KMS-11 (cell line): ENCODE measurements around the gene STARD13.

Experiments used
- H2AFZ ChIP-seq: fragments of 200-600 bp; sonication (generic); 2 replicates; pipeline ENCODE4 v1.6.1; 2016; ENCODE audit warnings: antibody characterized with exemption, mixed run types, low read depth
- H3K27ac ChIP-seq: fragments of 200-600 bp; sonication (generic); 2 replicates; pipeline ENCODE4 v1.6.1; 2016; ENCODE audit warnings: mild to moderate bottlenecking, mixed run types
- H3K27me3 ChIP-seq: fragments of 200-600 bp; sonication (generic); 2 replicates; pipeline ENCODE4 v1.6.1; 2017; ENCODE audit warnings: mild to moderate bottlenecking, low read depth, mixed run types, moderate library complexity; ENCODE audit not compliant: insufficient read depth
- H3K36me3 ChIP-seq: fragments of 200-600 bp; sonication (generic); 2 replicates; pipeline ENCODE4 v1.6.1; 2017; ENCODE audit warnings: mild to moderate bottlenecking, mixed run types; ENCODE audit not compliant: insufficient read depth
- H3K4me1 ChIP-seq: fragments of 200-600 bp; sonication (generic); 2 replicates; pipeline ENCODE4 v1.6.1; 2016; ENCODE audit warnings: mild to moderate bottlenecking, low read depth, mixed run types; ENCODE audit not compliant: poor library complexity, severe bottlenecking
- H3K4me2 ChIP-seq: fragments of 200-600 bp; sonication (generic); 2 replicates; pipeline ENCODE4 v1.7.0; 2016; ENCODE audit warnings: mild to moderate bottlenecking, mixed run types
- H3K4me3 ChIP-seq: fragments of 200-600 bp; sonication (generic); IDR thresholded peaks from 2 replicates; pipeline ENCODE4 v1.6.1; 2017; ENCODE audit warnings: low read depth, low read length, mixed read lengths; ENCODE audit not compliant: insufficient read depth
- H3K79me2 ChIP-seq: fragments of 200-600 bp; sonication (generic); 2 replicates; pipeline ENCODE4 v1.6.1; 2016; ENCODE audit warnings: low read depth, mixed run types; ENCODE audit not compliant: insufficient read depth
- H3K9ac ChIP-seq: fragments of 200-600 bp; sonication (generic); 2 replicates; pipeline ENCODE4 v1.6.1; 2016; ENCODE audit warnings: mild to moderate bottlenecking, mixed run types
- H4K20me1 ChIP-seq: fragments of 200-600 bp; sonication (generic); 2 replicates; pipeline ENCODE4 v1.6.1; 2016; ENCODE audit warnings: mild to moderate bottlenecking, mixed run types; ENCODE audit not compliant: insufficient read depth
- CTCF ChIP-seq: fragments of 200-600 bp; sonication (generic); conservative IDR thresholded peaks from 2 replicates; pipeline ENCODE4 v1.6.1; 2017; ENCODE audit warnings: low read depth, mild to moderate bottlenecking, antibody characterized with exemption, low read length, moderate library complexity, mixed read lengths

Gene STARD13

GRCh38 chr13:33132644-33133440 lies 152.7 kb downstream of the STARD13 start:
- no peaks in the 10 kb centered on the region for H3K79me2 ChIP-seq
- H3K36me3 ChIP-seq, result no peaks in the 10 kb centered on the region
- no peak overlapping the region for H3K4me3 ChIP-seq
- no peaks in the 10 kb centered on the region for H3K27me3 ChIP-seq
- no peak overlapping the region for H3K27ac ChIP-seq
- H3K9ac ChIP-seq, result no peak overlapping the region
- H3K4me1 ChIP-seq, result no peaks in the 10 kb centered on the region
- H3K4me2 ChIP-seq, result no peak overlapping the region
- H2AFZ ChIP-seq, result no peak overlapping the region
- no peaks in the 10 kb centered on the region for H4K20me1 ChIP-seq
- no peak for TF ChIP-seq CTCF

- no peak overlapping the region for H3K4me2 ChIP-seq
- H2AFZ ChIP-seq, result no peak overlapping the region
- H3K36me3 ChIP-seq, result no peaks in the 10 kb centered on the region
- H3K27ac ChIP-seq, result no peak overlapping the region
- no peaks in the 10 kb centered on the region for H3K79me2 ChIP-seq
- H3K9ac ChIP-seq, result no peak overlapping the region
- no peaks in the 10 kb centered on the region for H4K20me1 ChIP-seq
- TF ChIP-seq CTCF, result no peak
- no peaks in the 10 kb centered on the region for H3K27me3 ChIP-seq
- no peaks in the 10 kb centered on the region for H3K4me1 ChIP-seq
- H3K4me3 ChIP-seq, result no peak overlapping the region
Measured at GRCh38 chr13:33129886-33130285, 155.7 kb downstream of the STARD13 start.

GRCh38 chr13:33129094-33129832 lies 156.3 kb downstream of the STARD13 start:
- no peaks in the 10 kb centered on the region for H3K4me1 ChIP-seq
- no peaks in the 10 kb centered on the region for H3K27me3 ChIP-seq
- no peaks in the 10 kb centered on the region for H3K36me3 ChIP-seq
- H3K79me2 ChIP-seq, result no peaks in the 10 kb centered on the region
- no peak overlapping the region for H3K4me2 ChIP-seq
- H3K4me3 ChIP-seq, result no peak overlapping the region
- no peak for TF ChIP-seq CTCF
- H3K9ac ChIP-seq, result no peak overlapping the region
- no peaks in the 10 kb centered on the region for H4K20me1 ChIP-seq
- no peak overlapping the region for H2AFZ ChIP-seq
- no peak overlapping the region for H3K27ac ChIP-seq

- H3K4me1 ChIP-seq, result peaks cover 6% of the 10 kb centered on the region
- H3K9ac ChIP-seq, result no peak overlapping the region
- H3K4me2 ChIP-seq, result no peak overlapping the region
- TF ChIP-seq CTCF, result no peak
- no peaks in the 10 kb centered on the region for H3K27me3 ChIP-seq
- H3K4me3 ChIP-seq, result no peak overlapping the region
- no peaks in the 10 kb centered on the region for H4K20me1 ChIP-seq
- no peak overlapping the region for H2AFZ ChIP-seq
- H3K36me3 ChIP-seq, result no peaks in the 10 kb centered on the region
- H3K79me2 ChIP-seq, result no peaks in the 10 kb centered on the region
- H3K27ac ChIP-seq, result no peak overlapping the region
Measured at GRCh38 chr13:33128134-33128533, 157.4 kb downstream of the STARD13 start.
